HL-60 (cell line): ENCODE results near the gene NDUFAF2.

Experiments
- CTCF ChIP-seq: IDR thresholded peaks from one replicate; pipeline ENCODE4 v1.5.1; 2011; ENCODE audit warnings: low read length, control low read depth, inconsistent platforms; ENCODE audit not compliant: insufficient read depth
- GABPA ChIP-seq: IDR thresholded peaks from 2 replicates; pipeline ENCODE4 v1.6.1; 2012; ENCODE audit warnings: low read depth
- REST ChIP-seq: IDR thresholded peaks from 2 replicates; pipeline ENCODE4 v1.6.1; 2012; ENCODE audit warnings: low read depth; ENCODE audit not compliant: insufficient replicate concordance

GRCh38 chr5:61069150-61069549 is 124.1 kb downstream of the NDUFAF2 start:
- no peak for TF ChIP-seq CTCF
- TF ChIP-seq REST: no peak
- TF ChIP-seq GABPA: no peak
